ENCODE results near the gene NOTUM. TPM values are rescaled to one million over a fixed set of nuclear protein-coding genes. Genes with fewer than 3 reads are reported as not detected.

The NOTUM gene
- total and polyA plus RNA-seq, 2 experiments from 2014 or later = 0.29 to 1.6 TPM

DNA sequence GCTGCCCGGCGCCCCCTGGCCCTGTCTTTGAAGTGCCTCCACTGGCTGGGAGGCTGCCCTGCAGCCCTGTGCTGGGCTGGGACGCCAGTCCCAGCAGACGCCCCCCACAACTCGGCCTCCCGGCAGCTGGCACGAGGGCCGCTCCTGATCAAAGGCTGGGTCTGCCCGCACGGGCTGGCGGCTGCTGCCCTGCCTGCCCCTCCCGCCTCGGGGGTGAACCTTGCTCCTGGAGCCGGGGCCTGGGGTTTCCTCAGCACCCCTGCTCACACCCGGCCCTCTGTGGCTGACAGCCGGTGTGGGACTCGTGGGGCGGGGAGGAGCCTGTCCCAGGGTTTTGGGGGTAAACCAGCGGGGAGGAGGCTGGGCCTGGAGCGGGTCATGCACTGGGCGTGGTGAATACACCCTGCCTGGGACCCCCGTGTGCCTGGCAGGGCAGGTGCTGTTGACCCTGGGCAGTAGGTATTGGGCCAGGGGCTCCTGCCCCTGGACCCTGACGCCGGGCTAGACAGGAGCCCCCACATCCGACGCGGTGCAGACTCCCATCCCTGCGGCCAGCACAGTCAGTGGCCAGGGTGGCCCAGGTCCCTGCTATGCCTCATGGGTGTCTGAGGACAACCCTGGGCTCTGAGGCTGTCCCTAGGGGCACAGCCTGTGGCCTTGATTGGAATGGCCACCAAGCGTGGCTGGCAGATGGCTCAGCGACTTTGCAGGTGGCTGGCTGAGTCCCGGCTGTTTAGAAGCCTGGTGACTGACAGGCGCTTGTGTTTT, 40.0 kb upstream of the NOTUM start:
- Histone ChIP-seq H3F3A (replicated peaks; ENCODE audit: low read depth) (0 out of 2 replicates have a peak, but pooled peaks cover 2% of the 10 kb centered on the region), H3K4me3 (no peak overlapping the region), H2AFZ (no peak overlapping the region), H3K27ac (ENCODE audit: low read depth) (no peak overlapping the region), H3K27me3 (ENCODE audit: insufficient read depth) (no peaks in the 10 kb centered on the region), H3K4me1 (ENCODE audit: insufficient read depth) (no peaks in the 10 kb centered on the region), H3K36me3 (ENCODE audit: insufficient read depth) (no peaks in the 10 kb centered on the region), H4K20me1 (replicated peaks; ENCODE audit: insufficient read depth) (0 out of 2 replicates have a peak, but pooled peaks cover 4% of the 10 kb centered on the region), H3K4me2 (no peak overlapping the region), H3K9me2 (ENCODE audit: insufficient read depth) (no peaks in the 10 kb centered on the region), H3K79me2 (replicated peaks; ENCODE audit: insufficient read depth) (no peaks in the 10 kb centered on the region)
- TF ChIP-seq, protein P1, sequence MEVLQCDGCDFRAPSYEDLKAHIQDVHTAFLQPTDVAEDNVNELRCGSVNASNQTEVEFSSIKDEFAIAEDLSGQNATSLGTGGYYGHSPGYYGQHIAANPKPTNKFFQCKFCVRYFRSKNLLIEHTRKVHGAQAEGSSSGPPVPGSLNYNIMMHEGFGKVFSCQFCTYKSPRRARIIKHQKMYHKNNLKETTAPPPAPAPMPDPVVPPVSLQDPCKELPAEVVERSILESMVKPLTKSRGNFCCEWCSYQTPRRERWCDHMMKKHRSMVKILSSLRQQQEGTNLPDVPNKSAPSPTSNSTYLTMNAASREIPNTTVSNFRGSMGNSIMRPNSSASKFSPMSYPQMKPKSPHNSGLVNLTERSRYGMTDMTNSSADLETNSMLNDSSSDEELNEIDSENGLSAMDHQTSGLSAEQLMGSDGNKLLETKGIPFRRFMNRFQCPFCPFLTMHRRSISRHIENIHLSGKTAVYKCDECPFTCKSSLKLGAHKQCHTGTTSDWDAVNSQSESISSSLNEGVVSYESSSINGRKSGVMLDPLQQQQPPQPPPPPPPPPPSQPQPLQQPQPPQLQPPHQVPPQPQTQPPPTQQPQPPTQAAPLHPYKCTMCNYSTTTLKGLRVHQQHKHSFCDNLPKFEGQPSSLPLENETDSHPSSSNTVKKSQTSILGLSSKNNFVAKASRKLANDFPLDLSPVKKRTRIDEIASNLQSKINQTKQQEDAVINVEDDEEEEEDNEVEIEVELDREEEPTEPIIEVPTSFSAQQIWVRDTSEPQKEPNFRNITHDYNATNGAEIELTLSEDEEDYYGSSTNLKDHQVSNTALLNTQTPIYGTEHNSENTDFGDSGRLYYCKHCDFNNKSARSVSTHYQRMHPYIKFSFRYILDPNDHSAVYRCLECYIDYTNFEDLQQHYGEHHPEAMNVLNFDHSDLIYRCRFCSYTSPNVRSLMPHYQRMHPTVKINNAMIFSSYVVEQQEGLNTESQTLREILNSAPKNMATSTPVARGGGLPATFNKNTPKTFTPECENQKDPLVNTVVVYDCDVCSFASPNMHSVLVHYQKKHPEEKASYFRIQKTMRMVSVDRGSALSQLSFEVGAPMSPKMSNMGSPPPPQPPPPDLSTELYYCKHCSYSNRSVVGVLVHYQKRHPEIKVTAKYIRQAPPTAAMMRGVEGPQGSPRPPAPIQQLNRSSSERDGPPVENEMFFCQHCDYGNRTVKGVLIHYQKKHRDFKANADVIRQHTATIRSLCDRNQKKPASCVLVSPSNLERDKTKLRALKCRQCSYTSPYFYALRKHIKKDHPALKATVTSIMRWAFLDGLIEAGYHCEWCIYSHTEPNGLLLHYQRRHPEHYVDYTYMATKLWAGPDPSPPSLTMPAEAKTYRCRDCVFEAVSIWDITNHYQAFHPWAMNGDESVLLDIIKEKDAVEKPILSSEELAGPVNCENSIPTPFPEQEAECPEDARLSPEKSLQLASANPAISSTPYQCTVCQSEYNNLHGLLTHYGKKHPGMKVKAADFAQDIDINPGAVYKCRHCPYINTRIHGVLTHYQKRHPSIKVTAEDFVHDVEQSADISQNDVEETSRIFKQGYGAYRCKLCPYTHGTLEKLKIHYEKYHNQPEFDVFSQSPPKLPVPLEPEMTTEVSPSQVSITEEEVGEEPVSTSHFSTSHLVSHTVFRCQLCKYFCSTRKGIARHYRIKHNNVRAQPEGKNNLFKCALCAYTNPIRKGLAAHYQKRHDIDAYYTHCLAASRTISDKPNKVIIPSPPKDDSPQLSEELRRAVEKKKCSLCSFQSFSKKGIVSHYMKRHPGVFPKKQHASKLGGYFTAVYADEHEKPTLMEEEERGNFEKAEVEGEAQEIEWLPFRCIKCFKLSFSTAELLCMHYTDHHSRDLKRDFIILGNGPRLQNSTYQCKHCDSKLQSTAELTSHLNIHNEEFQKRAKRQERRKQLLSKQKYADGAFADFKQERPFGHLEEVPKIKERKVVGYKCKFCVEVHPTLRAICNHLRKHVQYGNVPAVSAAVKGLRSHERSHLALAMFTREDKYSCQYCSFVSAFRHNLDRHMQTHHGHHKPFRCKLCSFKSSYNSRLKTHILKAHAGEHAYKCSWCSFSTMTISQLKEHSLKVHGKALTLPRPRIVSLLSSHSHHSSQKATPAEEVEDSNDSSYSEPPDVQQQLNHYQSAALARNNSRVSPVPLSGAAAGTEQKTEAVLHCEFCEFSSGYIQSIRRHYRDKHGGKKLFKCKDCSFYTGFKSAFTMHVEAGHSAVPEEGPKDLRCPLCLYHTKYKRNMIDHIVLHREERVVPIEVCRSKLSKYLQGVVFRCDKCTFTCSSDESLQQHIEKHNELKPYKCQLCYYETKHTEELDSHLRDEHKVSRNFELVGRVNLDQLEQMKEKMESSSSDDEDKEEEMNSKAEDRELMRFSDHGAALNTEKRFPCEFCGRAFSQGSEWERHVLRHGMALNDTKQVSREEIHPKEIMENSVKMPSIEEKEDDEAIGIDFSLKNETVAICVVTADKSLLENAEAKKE (CRISPR knock-in tag; IDR thresholded peaks at IDR 0.05) = no peak
- TF ChIP-seq, protein P2, sequence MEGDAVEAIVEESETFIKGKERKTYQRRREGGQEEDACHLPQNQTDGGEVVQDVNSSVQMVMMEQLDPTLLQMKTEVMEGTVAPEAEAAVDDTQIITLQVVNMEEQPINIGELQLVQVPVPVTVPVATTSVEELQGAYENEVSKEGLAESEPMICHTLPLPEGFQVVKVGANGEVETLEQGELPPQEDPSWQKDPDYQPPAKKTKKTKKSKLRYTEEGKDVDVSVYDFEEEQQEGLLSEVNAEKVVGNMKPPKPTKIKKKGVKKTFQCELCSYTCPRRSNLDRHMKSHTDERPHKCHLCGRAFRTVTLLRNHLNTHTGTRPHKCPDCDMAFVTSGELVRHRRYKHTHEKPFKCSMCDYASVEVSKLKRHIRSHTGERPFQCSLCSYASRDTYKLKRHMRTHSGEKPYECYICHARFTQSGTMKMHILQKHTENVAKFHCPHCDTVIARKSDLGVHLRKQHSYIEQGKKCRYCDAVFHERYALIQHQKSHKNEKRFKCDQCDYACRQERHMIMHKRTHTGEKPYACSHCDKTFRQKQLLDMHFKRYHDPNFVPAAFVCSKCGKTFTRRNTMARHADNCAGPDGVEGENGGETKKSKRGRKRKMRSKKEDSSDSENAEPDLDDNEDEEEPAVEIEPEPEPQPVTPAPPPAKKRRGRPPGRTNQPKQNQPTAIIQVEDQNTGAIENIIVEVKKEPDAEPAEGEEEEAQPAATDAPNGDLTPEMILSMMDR (conservative IDR thresholded peaks at IDR 0.05; ENCODE audit: low read depth in 2 of 2) = 0 out of 4 replicates have a peak, but pooled peaks of 1 of the 2 experiments have one; percentile 8
- TF ChIP-seq EZH2phosphoT487 (IDR thresholded peaks at IDR 0.05; ENCODE audit: unreplicated experiment) = no peak
- Mint-ChIP-seq H3K27me3 (ENCODE audit: insufficient read depth, low read depth, poor library complexity) (peaks cover 13% of the 10 kb centered on the region), H3K4me3 (no peak overlapping the region), H3K27ac (no peak overlapping the region), H3K36me3 (ENCODE audit: low read depth) (peaks cover 6% of the 10 kb centered on the region; the same call in 1 of the 3 replicates), H3K9me3 (no peaks in the 10 kb centered on the region), H3K4me1 (peaks cover under 1% of the 10 kb centered on the region; the same call in 1 of the 3 replicates)
- DNase-seq (ENCODE audit: low spot score) = no peak
- peak; percentile 15 for ATAC-seq

Measured in GM23338 (cell line).